Measurements from ENCODE around the gene BDKRB2.

BDKRB2 gene

GRCh38 chr14:96250485-96250884 is 45.8 kb downstream of the BDKRB2 start:
- no peak for DNase-seq (ENCODE audit: low read depth)
- no peak for TF ChIP-seq CTCF (IDR thresholded peaks at IDR 0.05; ENCODE audit: low read depth, low read length, missing control alignments)
- H3K4me3 ChIP-seq (ENCODE audit: low read depth, low read length), result no peak overlapping the region

- DNase-seq (ENCODE audit: low read depth), result no peak
- no peak overlapping the region for H3K4me3 ChIP-seq (ENCODE audit: low read depth, low read length)
- no peak for TF ChIP-seq CTCF (IDR thresholded peaks at IDR 0.05; ENCODE audit: low read depth, low read length, missing control alignments)
Observed at GRCh38 chr14:96251656-96252155, 47.1 kb downstream of the BDKRB2 start.

- no peak overlapping the region for H3K4me3 ChIP-seq (ENCODE audit: low read depth, low read length)
- no peak for DNase-seq (ENCODE audit: low read depth)
Observed at GRCh38 chr14:96252323-96252998, 47.8 kb downstream of the BDKRB2 start.

GRCh38 chr14:96252999-96253539 is 48.4 kb downstream of the BDKRB2 start:
- no peak for TF ChIP-seq CTCF (IDR thresholded peaks at IDR 0.05; ENCODE audit: low read depth, low read length, missing control alignments)
- H3K4me3 ChIP-seq (ENCODE audit: low read depth, low read length), result no peak overlapping the region
- DNase-seq (ENCODE audit: low read depth), result no peak

More at GRCh38 chr14:96252323-96252998, 47.8 kb downstream of the BDKRB2 start:
- TF ChIP-seq CTCF (IDR thresholded peaks at IDR 0.05; ENCODE audit: low read depth, low read length, missing control alignments), result no peak

GRCh38 chr14:96254687-96255086 is 50.0 kb downstream of the BDKRB2 start:
- no peak overlapping the region for H3K4me3 ChIP-seq (ENCODE audit: low read depth, low read length)
- no peak for DNase-seq (ENCODE audit: low read depth)
- no peak for TF ChIP-seq CTCF (IDR thresholded peaks at IDR 0.05; ENCODE audit: low read depth, low read length, missing control alignments)

- H3K4me3 ChIP-seq (ENCODE audit: low read depth, low read length), result no peak within 1 kb of the TSS
- TF ChIP-seq CTCF (IDR thresholded peaks at IDR 0.05; ENCODE audit: low read depth, low read length, missing control alignments), result no peak
Observed at GRCh38 chr14:96255501-96256366, 51.1 kb downstream of the BDKRB2 start, which contains the start of gene BDKRB1. BDKRB1 (plus strand) TSS chr14:96256210; CDS start chr14:96263683, 7,473 bp downstream.

More at GRCh38 chr14:96255501-96256366, 51.1 kb downstream of the BDKRB2 start, which contains the start of gene BDKRB1:
- no peak for DNase-seq (ENCODE audit: low read depth)
